ENCODE measurements around the gene SLC4A7. TPM values are rescaled to one million over a fixed set of nuclear protein-coding genes. Genes with fewer than 3 reads are reported as not detected.
"Not testable (repeated sequence)": the region's sequence is repeated elsewhere in the genome, so short reads cannot be mapped to it uniquely, and the experiment has no call there.

SLC4A7 gene
- polyA plus RNA-seq, 4 donors, result 13.8 to 53.0 (median 28.4) TPM

- peaks cover 0 to 4% (median 0%) of the 10 kb centered on the region in 3 donors for H3K4me1 ChIP-seq (ENCODE audit: control insufficient read depth in 3 of 3, insufficient read depth in 2 of 3, low read depth in 1 of 3, low read length in 2 of 3)
- DNase-seq, result peak; percentile 9 to 20
- no peaks in the 10 kb centered on the region for H3K27me3 ChIP-seq (ENCODE audit: control insufficient read depth in 3 of 3, insufficient read depth in 3 of 3, low read length in 3 of 3)
- no peak overlapping the region for H3K4me3 ChIP-seq (ENCODE audit: low read depth in 1 of 3, low read length in 3 of 3)
- H3K27ac ChIP-seq (ENCODE audit: low read depth in 1 of 3, low read length in 2 of 3), result no peak overlapping the region
- H3K9me3 ChIP-seq (ENCODE audit: control insufficient read depth in 2 of 2, insufficient read depth in 1 of 2, low read depth in 1 of 2, low read length in 1 of 2), result no peaks in the 10 kb centered on the region
- 74 to 86% (median 79%) methylated on average over 6 of the region's 6 CpGs for WGBS, 3 donors
- peaks cover 15 to 21% (median 17%) of the 10 kb centered on the region in 3 donors for H3K36me3 ChIP-seq (ENCODE audit: control insufficient read depth in 3 of 3, insufficient read depth in 2 of 3, low read depth in 1 of 3, low read length in 3 of 3)
- no peak for FAIRE-seq
Measured at GRCh38 chr3:27431116-27431515, 53.1 kb downstream of the SLC4A7 start.

GRCh38 chr3:27429909-27430308, 54.3 kb downstream of the SLC4A7 start:
- Histone ChIP-seq H3K9me3 (ENCODE audit: control insufficient read depth in 2 of 2, insufficient read depth in 1 of 2, low read depth in 1 of 2, low read length in 1 of 2) (no peaks in the 10 kb centered on the region), H3K4me3 (ENCODE audit: low read depth in 1 of 3, low read length in 3 of 3) (no peak overlapping the region), H3K27me3 (ENCODE audit: control insufficient read depth in 3 of 3, insufficient read depth in 3 of 3, low read length in 3 of 3) (no peaks in the 10 kb centered on the region), H3K36me3 (ENCODE audit: control insufficient read depth in 3 of 3, insufficient read depth in 2 of 3, low read depth in 1 of 3, low read length in 3 of 3) (peaks cover 8 to 17% (median 15%) of the 10 kb centered on the region in 3 donors), H3K27ac (ENCODE audit: low read depth in 1 of 3, low read length in 2 of 3) (no peak overlapping the region), H3K4me1 (ENCODE audit: control insufficient read depth in 3 of 3, insufficient read depth in 2 of 3, low read depth in 1 of 3, low read length in 2 of 3) (peaks cover 0 to 4% (median 0%) of the 10 kb centered on the region in 3 donors)
- DNase-seq (no peak), FAIRE-seq (no peak)
- WGBS, 3 donors, result 98 to 100% (median 100%) methylated on average over 2 of the region's 2 CpGs

- Histone ChIP-seq H3K27me3 (ENCODE audit: control insufficient read depth in 3 of 3, insufficient read depth in 3 of 3, low read length in 3 of 3) (no peaks in the 10 kb centered on the region), H3K4me3 (ENCODE audit: low read depth in 1 of 3, low read length in 3 of 3) (no peak overlapping the region), H3K9me3 (ENCODE audit: control insufficient read depth in 2 of 2, insufficient read depth in 1 of 2, low read depth in 1 of 2, low read length in 1 of 2) (no peaks in the 10 kb centered on the region), H3K36me3 (ENCODE audit: control insufficient read depth in 3 of 3, insufficient read depth in 2 of 3, low read depth in 1 of 3, low read length in 3 of 3) (peaks cover 7 to 15% (median 15%) of the 10 kb centered on the region in 3 donors), H3K27ac (ENCODE audit: low read depth in 1 of 3, low read length in 2 of 3) (no peak overlapping the region), H3K4me1 (ENCODE audit: control insufficient read depth in 3 of 3, insufficient read depth in 2 of 3, low read depth in 1 of 3, low read length in 2 of 3) (peaks cover 0 to 4% (median 0%) of the 10 kb centered on the region in 3 donors)
- FAIRE-seq (no peak), DNase-seq (no peak)
Measured at GRCh38 chr3:27428446-27428845, 55.7 kb downstream of the SLC4A7 start.

DNA sequence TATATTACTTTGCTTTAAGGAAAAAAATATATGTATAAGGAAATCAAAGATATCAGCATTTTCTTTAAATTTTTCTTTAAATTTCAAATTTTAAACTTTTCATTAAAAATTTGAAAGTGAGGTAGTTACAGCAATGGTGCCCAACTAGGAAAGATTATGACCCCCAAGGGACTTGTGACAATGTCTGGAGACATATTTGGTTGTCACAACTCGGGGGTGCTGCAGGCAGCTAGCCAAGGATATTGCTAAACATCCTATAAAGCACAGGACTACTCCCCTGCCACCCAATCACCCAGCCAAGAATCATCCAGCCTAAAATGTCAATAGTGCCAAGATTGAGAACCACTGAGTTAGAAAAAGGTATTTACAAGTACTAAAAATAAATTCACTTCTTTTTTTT, 57.3 kb downstream of the SLC4A7 start:
- H3K27me3 ChIP-seq (ENCODE audit: control insufficient read depth in 3 of 3, insufficient read depth in 3 of 3, low read length in 3 of 3), result no peaks in the 10 kb centered on the region
- no peak overlapping the region for H3K4me3 ChIP-seq (ENCODE audit: low read depth in 1 of 3, low read length in 3 of 3)
- DNase-seq (no peak), FAIRE-seq (no peak)
- WGBS, 3 donors, result 67 to 78% (median 78%) methylated on average over 1 of the region's 1 CpG
- H3K9me3 ChIP-seq (ENCODE audit: control insufficient read depth in 2 of 2, insufficient read depth in 1 of 2, low read depth in 1 of 2, low read length in 1 of 2), result no peaks in the 10 kb centered on the region
- no peak overlapping the region for H3K27ac ChIP-seq (ENCODE audit: low read depth in 1 of 3, low read length in 2 of 3)
- H3K36me3 ChIP-seq (ENCODE audit: control insufficient read depth in 3 of 3, insufficient read depth in 2 of 3, low read depth in 1 of 3, low read length in 3 of 3), result peaks cover 3 to 21% (median 12%) of the 10 kb centered on the region in 3 donors
- peaks cover 0 to 4% (median 0%) of the 10 kb centered on the region in 3 donors for H3K4me1 ChIP-seq (ENCODE audit: control insufficient read depth in 3 of 3, insufficient read depth in 2 of 3, low read depth in 1 of 3, low read length in 2 of 3)

DNA sequence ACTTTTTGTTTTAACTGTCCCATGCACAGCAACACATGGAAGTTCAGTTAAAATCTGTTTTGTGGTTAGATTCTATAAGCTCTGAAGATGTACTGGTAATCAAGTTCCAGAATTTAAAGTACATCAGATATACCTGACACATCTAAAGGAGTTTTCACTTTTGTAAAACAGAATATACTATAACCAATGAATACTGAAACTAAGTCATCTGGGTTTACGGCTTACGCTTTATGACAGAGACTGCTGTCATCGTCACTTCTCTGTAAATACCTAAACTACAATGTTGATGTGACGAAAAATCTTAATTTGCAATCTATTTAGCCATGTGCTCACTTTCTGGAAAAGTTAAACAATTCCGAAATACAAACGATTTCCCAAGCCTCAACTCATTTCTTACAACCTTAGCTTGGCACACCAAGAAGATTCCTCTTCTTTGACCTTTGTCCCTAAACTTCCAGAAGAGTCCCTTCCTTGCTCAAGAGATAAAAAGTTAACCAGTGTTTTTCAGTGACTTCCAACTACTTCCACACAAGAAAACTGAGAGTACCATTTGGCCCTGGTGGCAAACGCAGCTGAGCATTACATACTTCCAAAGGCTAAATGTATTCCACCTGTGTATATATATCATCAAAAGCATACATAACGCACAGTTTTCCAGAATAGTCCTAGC, 58.2 kb downstream of the SLC4A7 start:
- peak overlapping the region in 1 of 3 donors; percentile 25 for H3K27ac ChIP-seq (ENCODE audit: low read depth in 1 of 3, low read length in 2 of 3)
- peaks cover 3 to 23% (median 8%) of the 10 kb centered on the region in 3 donors for H3K36me3 ChIP-seq (ENCODE audit: control insufficient read depth in 3 of 3, insufficient read depth in 2 of 3, low read depth in 1 of 3, low read length in 3 of 3)
- WGBS, 3 donors, result 83 to 87% (median 87%) methylated on average over 8 of the region's 8 CpGs
- FAIRE-seq (no peak), DNase-seq (peak; percentile 39 to 53)
- H3K9me3 ChIP-seq (ENCODE audit: control insufficient read depth in 2 of 2, insufficient read depth in 1 of 2, low read depth in 1 of 2, low read length in 1 of 2), result no peaks in the 10 kb centered on the region
- no peaks in the 10 kb centered on the region for H3K27me3 ChIP-seq (ENCODE audit: control insufficient read depth in 3 of 3, insufficient read depth in 3 of 3, low read length in 3 of 3)
- H3K4me3 ChIP-seq (ENCODE audit: low read depth in 1 of 3, low read length in 3 of 3), result no peak overlapping the region
- peaks cover 0 to 4% (median 0%) of the 10 kb centered on the region in 3 donors for H3K4me1 ChIP-seq (ENCODE audit: control insufficient read depth in 3 of 3, insufficient read depth in 2 of 3, low read depth in 1 of 3, low read length in 2 of 3)

DNA sequence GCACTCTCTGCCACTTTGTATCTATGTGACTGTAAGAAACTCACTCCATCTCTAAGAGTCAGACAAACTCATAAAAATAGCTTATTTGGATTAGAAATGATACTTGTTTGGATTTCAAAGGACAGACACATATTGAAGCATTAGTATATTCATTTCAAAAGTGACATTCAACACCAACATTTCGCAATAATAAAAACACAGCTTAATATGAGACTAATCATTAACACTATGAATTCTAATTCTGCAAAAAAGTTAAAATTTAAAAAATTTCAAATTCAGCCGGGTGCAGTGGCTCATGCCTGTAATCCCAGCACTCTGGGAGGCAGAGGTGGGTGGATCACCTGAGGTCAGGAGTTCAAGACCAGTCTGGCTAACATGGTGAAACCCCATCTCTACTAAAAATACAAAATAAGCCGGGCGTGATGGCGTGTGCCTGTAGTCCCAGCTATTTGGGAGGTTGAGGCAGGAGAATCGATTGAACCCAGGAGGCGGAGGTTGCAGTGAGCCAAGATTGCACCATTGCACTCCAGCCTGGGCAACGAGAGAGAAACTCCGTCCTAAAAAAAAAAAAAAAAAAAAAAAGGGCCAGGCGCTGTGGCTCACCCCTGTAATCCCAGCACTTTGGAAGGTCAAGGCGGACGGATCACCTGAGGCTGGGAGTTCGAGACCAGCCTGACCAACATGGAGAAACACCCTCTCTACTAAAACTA, 59.2 kb downstream of the SLC4A7 start:
- FAIRE-seq; DNase-seq; H3K27me3 ChIP-seq (ENCODE audit: control insufficient read depth in 3 of 3, insufficient read depth in 3 of 3, low read length in 3 of 3); H3K27ac ChIP-seq (ENCODE audit: low read depth in 1 of 3, low read length in 2 of 3); H3K9me3 ChIP-seq (ENCODE audit: control insufficient read depth in 2 of 2, insufficient read depth in 1 of 2, low read depth in 1 of 2, low read length in 1 of 2); H3K4me1 ChIP-seq (ENCODE audit: control insufficient read depth in 3 of 3, insufficient read depth in 2 of 3, low read depth in 1 of 3, low read length in 2 of 3); H3K4me3 ChIP-seq (ENCODE audit: low read depth in 1 of 3, low read length in 3 of 3): not testable (repeated sequence)
- H3K36me3 ChIP-seq (ENCODE audit: control insufficient read depth in 3 of 3, insufficient read depth in 2 of 3, low read depth in 1 of 3, low read length in 3 of 3), result peaks cover 3 to 23% (median 7%) of the 10 kb centered on the region in 3 donors
- 96 to 98% (median 97%) methylated on average over 12 to 13 of the region's 13 CpGs for WGBS, 3 donors

- no peaks in the 10 kb centered on the region for H3K27me3 ChIP-seq (ENCODE audit: control insufficient read depth in 3 of 3, insufficient read depth in 3 of 3, low read length in 3 of 3)
- no peak for DNase-seq
- peaks cover 0 to 25% (median 6%) of the 10 kb centered on the region in 3 donors for H3K36me3 ChIP-seq (ENCODE audit: control insufficient read depth in 3 of 3, insufficient read depth in 2 of 3, low read depth in 1 of 3, low read length in 3 of 3)
- H3K9me3 ChIP-seq (ENCODE audit: control insufficient read depth in 2 of 2, insufficient read depth in 1 of 2, low read depth in 1 of 2, low read length in 1 of 2), result no peaks in the 10 kb centered on the region
- H3K27ac ChIP-seq (ENCODE audit: low read depth in 1 of 3, low read length in 2 of 3), result no peak overlapping the region
- no peak overlapping the region for H3K4me3 ChIP-seq (ENCODE audit: low read depth in 1 of 3, low read length in 3 of 3)
- peaks cover 0 to 4% (median 0%) of the 10 kb centered on the region in 3 donors for H3K4me1 ChIP-seq (ENCODE audit: control insufficient read depth in 3 of 3, insufficient read depth in 2 of 3, low read depth in 1 of 3, low read length in 2 of 3)
- FAIRE-seq, result no peak
- WGBS, 3 donors, result 83 to 93% (median 91%) methylated on average over 5 of the region's 5 CpGs
Measured at GRCh38 chr3:27423463-27423862, 60.7 kb downstream of the SLC4A7 start.

GRCh38 chr3:27422617-27423016, 61.6 kb downstream of the SLC4A7 start:
- WGBS, 3 donors, result 75 to 86% (median 86%) methylated on average over 2 of the region's 2 CpGs
- H3K4me3 ChIP-seq (ENCODE audit: low read depth in 1 of 3, low read length in 3 of 3), result no peak overlapping the region
- no peak overlapping the region for H3K27ac ChIP-seq (ENCODE audit: low read depth in 1 of 3, low read length in 2 of 3)
- no peaks in the 10 kb centered on the region for H3K9me3 ChIP-seq (ENCODE audit: control insufficient read depth in 2 of 2, insufficient read depth in 1 of 2, low read depth in 1 of 2, low read length in 1 of 2)
- peaks cover 2 to 25% (median 8%) of the 10 kb centered on the region in 3 donors for H3K36me3 ChIP-seq (ENCODE audit: control insufficient read depth in 3 of 3, insufficient read depth in 2 of 3, low read depth in 1 of 3, low read length in 3 of 3)
- H3K27me3 ChIP-seq (ENCODE audit: control insufficient read depth in 3 of 3, insufficient read depth in 3 of 3, low read length in 3 of 3), result no peaks in the 10 kb centered on the region
- no peak for DNase-seq
- no peak for FAIRE-seq
- peaks cover 0 to 4% (median 0%) of the 10 kb centered on the region in 3 donors for H3K4me1 ChIP-seq (ENCODE audit: control insufficient read depth in 3 of 3, insufficient read depth in 2 of 3, low read depth in 1 of 3, low read length in 2 of 3)

All from small intestine (tissue), 7 donors.